HepG2 (cell line): ENCODE measurements around the gene AP5B1. TPM values are rescaled to one million over a fixed set of nuclear protein-coding genes. Genes with fewer than 3 reads are reported as not detected.
A peak's percentile ranks its signal among the peaks of the same experiment; 100 is the strongest.

Experiments
- BCL6 ChIP-seq: IDR thresholded peaks from 2 replicates; pipeline ENCODE4 v1.6.1; 2016; ENCODE audit warnings: missing genetic modification reagents, missing compliant biosample characterization
- JARID2 ChIP-seq: sonication (generic); formaldehyde crosslinking; IDR thresholded peaks from 2 replicates; pipeline ENCODE4 v1.8.1; 2023; ENCODE audit warnings: missing genetic modification reagents, inconsistent platforms; ENCODE audit not compliant: insufficient replicate concordance
- KDM2A ChIP-seq: sonication (generic); formaldehyde crosslinking; IDR thresholded peaks from 2 replicates; pipeline ENCODE4 v1.4.0; 2020; ENCODE audit warnings: low read depth, missing genetic modification reagents, borderline replicate concordance
- MIER3 ChIP-seq: IDR thresholded peaks from 2 replicates; pipeline ENCODE4 v1.6.1; 2016; ENCODE audit warnings: missing compliant biosample characterization, borderline replicate concordance
- NFE2L1 ChIP-seq: sonication (generic); formaldehyde crosslinking; IDR thresholded peaks from 2 replicates; pipeline ENCODE4 v1.4.0; 2020; ENCODE audit warnings: missing genetic modification reagents, mild to moderate bottlenecking, borderline replicate concordance
- PHF21A ChIP-seq: sonication (generic); formaldehyde crosslinking; IDR thresholded peaks from 2 replicates; pipeline ENCODE4 v1.5.0; 2020; ENCODE audit warnings: mild to moderate bottlenecking, missing genetic modification reagents
- SP5 ChIP-seq: IDR thresholded peaks from 2 replicates; pipeline ENCODE4 v1.6.1; 2016; ENCODE audit warnings: low read depth, borderline replicate concordance
- ZFP36L1 ChIP-seq: sonication (generic); formaldehyde crosslinking; IDR thresholded peaks from 2 replicates; pipeline ENCODE4 v1.8.0; 2022; ENCODE audit warnings: mild to moderate bottlenecking, missing genetic modification reagents, moderate library complexity
- ZFP82 ChIP-seq: sonication (generic); formaldehyde crosslinking; IDR thresholded peaks from 2 replicates; pipeline ENCODE4 v1.5.1; 2020; ENCODE audit warnings: mild to moderate bottlenecking, missing genetic modification reagents, borderline replicate concordance
- ZNF12 ChIP-seq: sonication (generic); formaldehyde crosslinking; IDR thresholded peaks from 2 replicates; pipeline ENCODE4 v1.5.0; 2020; ENCODE audit warnings: missing genetic modification reagents
- ZNF232 ChIP-seq: sonication (generic); formaldehyde crosslinking; IDR thresholded peaks from 2 replicates; pipeline ENCODE4 v1.4.0; 2020; ENCODE audit warnings: missing genetic modification reagents, borderline replicate concordance
- ZNF281 ChIP-seq: sonication (generic); formaldehyde crosslinking; IDR thresholded peaks from 2 replicates; pipeline ENCODE4 v1.4.0; 2020; ENCODE audit warnings: missing genetic modification reagents, borderline replicate concordance
- ZNF547 ChIP-seq: sonication (generic); formaldehyde crosslinking; IDR thresholded peaks from 2 replicates; pipeline ENCODE4 v1.5.1; 2020; ENCODE audit warnings: mild to moderate bottlenecking, missing genetic modification reagents
- ZNF772 ChIP-seq: sonication (generic); formaldehyde crosslinking; IDR thresholded peaks from 2 replicates; pipeline ENCODE4 v1.5.0; 2020; ENCODE audit warnings: mild to moderate bottlenecking, missing genetic modification reagents
- ZNF784 ChIP-seq: sonication (generic); formaldehyde crosslinking; IDR thresholded peaks from 2 replicates; pipeline ENCODE4 v1.5.1; 2020; ENCODE audit warnings: missing genetic modification reagents, mild to moderate bottlenecking, borderline replicate concordance
- polyA plus RNA-seq, 8 experiments: library from polyadenylated mRNA; depleted of rRNA in 3 of 8; stranded (reverse) in 7 of 8; unstranded in 1 of 8; fragments of >200 nt; fragmentation: Illumina TruSeq in 4 of 8; extraction: Trizol in 4 of 8; gene quantifications; 2 replicates each; pipeline versions ENCODE4 v1.2.1 to v1.2.3, GENCODE V29; 2011 to 2016; ENCODE audit warnings: low read depth in 4 of 8, missing spikeins in 1 of 8, mixed read lengths in 1 of 8; ENCODE audit not compliant: insufficient read depth in 1 of 8
- total RNA-seq, 5 experiments: library from RNA; depleted of rRNA; stranded (reverse); fragments of >200 nt; fragmentation: Illumina TruSeq; extraction: Trizol; gene quantifications; 2 replicates each; pipeline ENCODE4 v1.2.3, GENCODE V29; 2016; ENCODE audit warnings: low read depth in 1 of 5
- TF ChIP-seq, protein P1 (sequence below): IDR thresholded peaks from 2 replicates; pipeline ENCODE4 v1.6.1; 2016; ENCODE audit warnings: mild to moderate bottlenecking
- TF ChIP-seq, protein P2 (sequence below): sonication (generic); formaldehyde crosslinking; IDR thresholded peaks from 2 replicates; pipeline ENCODE4 v1.8.0; 2022; ENCODE audit warnings: low read depth, missing genetic modification reagents
- TF ChIP-seq, protein P3 (sequence below): sonication (generic); formaldehyde crosslinking; IDR thresholded peaks from 2 replicates; pipeline ENCODE4 v1.4.0; 2020; ENCODE audit warnings: missing genetic modification reagents
- TF ChIP-seq, protein P4 (sequence below): sonication (generic); formaldehyde crosslinking; IDR thresholded peaks from 2 replicates; pipeline ENCODE4 v1.5.0; 2020; ENCODE audit warnings: missing genetic modification reagents

Gene AP5B1
- total and polyA plus RNA-seq, 2 of the 13 experiments (the other 11 are each of a cell fraction or from before 2014, with no cell fraction given), result 1.7 to 4.4 TPM

DNA sequence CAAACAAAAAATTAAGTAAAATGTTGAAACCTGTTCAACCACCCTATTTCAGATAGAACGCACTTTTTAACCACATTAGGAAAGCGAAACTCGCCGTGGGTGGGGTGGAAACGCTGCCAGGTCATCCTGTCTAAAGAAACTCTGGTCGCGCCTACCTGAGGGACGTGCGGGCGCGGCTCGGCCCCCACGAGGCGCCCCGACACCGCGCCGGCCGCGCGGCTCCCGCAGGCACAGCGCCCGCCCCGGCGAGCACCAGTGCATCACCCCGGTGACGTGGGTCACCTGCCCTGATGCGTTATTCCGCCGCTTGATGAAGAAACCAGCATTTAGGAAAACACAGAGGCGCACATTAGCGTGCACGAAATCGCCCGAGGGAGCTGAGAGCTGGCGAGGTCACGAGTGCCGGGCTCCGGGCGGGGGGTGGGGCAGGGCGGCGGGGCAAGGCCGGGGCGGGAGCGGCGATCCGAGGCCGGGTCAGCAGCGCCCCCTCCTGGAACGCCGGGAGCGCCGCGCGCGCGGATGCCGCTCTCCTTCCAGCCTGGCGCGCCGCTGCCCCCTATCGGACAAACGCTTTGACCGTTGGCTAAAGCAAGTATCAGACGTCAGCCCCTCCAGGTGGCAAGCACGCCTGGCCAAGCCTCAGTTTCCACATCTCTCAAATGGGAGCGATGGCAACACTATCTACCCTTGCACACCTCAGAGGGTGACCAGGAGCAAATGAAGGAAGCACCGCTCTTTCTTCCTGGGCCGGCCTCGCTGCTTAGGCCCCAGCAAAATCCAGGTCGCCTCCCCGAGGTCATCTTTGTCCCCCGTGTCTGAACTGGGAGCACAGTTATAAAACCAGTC lies 37.3 kb upstream of the AP5B1 start (continued):
- 0 out of 2 replicates have a peak, but pooled peaks have one; percentile 31 for TF ChIP-seq ZNF232 (CRISPR knock-in tag)
- TF ChIP-seq NFE2L1 (CRISPR knock-in tag), result no peak
- TF ChIP-seq ZNF784 (CRISPR knock-in tag), result peak; percentile 79; the same call in 1 of the 2 replicates
- TF ChIP-seq SP5, result no peak
- no peak for TF ChIP-seq BCL6
- TF ChIP-seq, protein P1, sequence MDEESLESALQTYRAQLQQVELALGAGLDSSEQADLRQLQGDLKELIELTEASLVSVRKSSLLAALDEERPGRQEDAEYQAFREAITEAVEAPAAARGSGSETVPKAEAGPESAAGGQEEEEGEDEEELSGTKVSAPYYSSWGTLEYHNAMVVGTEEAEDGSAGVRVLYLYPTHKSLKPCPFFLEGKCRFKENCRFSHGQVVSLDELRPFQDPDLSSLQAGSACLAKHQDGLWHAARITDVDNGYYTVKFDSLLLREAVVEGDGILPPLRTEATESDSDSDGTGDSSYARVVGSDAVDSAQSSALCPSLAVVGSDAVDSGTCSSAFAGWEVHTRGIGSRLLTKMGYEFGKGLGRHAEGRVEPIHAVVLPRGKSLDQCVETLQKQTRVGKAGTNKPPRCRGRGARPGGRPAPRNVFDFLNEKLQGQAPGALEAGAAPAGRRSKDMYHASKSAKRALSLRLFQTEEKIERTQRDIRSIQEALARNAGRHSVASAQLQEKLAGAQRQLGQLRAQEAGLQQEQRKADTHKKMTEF (CRISPR knock-in tag), result peak; percentile 46; the same call in 1 of the 2 replicates
- TF ChIP-seq MIER3 (CRISPR knock-in tag), result no peak
- peak; percentile 60 for TF ChIP-seq ZNF547
- TF ChIP-seq, protein P2, sequence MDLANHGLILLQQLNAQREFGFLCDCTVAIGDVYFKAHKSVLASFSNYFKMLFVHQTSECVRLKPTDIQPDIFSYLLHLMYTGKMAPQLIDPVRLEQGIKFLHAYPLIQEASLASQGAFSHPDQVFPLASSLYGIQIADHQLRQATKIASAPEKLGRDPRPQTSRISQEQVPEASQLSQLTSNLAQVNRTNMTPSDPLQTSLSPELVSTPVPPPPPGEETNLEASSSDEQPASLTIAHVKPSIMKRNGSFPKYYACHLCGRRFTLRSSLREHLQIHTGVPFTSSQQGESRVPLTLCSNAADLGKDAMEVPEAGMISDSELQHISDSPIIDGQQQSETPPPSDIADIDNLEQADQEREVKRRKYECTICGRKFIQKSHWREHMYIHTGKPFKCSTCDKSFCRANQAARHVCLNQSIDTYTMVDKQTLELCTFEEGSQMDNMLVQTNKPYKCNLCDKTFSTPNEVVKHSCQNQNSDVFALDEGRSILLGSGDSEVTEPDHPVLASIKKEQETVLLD (CRISPR knock-in tag), result no peak
- no peak for TF ChIP-seq ZFP36L1 (CRISPR knock-in tag)
- TF ChIP-seq ZFP82 (CRISPR knock-in tag), result no peak; the same call in 1 of the 2 replicates
- TF ChIP-seq PHF21A (CRISPR knock-in tag), result peak; percentile 32; the same call in 1 of the 2 replicates
- TF ChIP-seq, protein P3, sequence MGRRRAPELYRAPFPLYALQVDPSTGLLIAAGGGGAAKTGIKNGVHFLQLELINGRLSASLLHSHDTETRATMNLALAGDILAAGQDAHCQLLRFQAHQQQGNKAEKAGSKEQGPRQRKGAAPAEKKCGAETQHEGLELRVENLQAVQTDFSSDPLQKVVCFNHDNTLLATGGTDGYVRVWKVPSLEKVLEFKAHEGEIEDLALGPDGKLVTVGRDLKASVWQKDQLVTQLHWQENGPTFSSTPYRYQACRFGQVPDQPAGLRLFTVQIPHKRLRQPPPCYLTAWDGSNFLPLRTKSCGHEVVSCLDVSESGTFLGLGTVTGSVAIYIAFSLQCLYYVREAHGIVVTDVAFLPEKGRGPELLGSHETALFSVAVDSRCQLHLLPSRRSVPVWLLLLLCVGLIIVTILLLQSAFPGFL (CRISPR knock-in tag), result no peak
- TF ChIP-seq ZNF772 (CRISPR knock-in tag), result no peak
- TF ChIP-seq, protein P4, sequence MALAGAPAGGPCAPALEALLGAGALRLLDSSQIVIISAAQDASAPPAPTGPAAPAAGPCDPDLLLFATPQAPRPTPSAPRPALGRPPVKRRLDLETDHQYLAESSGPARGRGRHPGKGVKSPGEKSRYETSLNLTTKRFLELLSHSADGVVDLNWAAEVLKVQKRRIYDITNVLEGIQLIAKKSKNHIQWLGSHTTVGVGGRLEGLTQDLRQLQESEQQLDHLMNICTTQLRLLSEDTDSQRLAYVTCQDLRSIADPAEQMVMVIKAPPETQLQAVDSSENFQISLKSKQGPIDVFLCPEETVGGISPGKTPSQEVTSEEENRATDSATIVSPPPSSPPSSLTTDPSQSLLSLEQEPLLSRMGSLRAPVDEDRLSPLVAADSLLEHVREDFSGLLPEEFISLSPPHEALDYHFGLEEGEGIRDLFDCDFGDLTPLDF (CRISPR knock-in tag), result 0 out of 2 replicates have a peak, but pooled peaks have one; percentile 28
- TF ChIP-seq KDM2A, result peak; percentile 90
- TF ChIP-seq JARID2 (CRISPR knock-in tag), result peak; percentile 63
- peak; percentile 65 for TF ChIP-seq ZNF281 (CRISPR knock-in tag)
- TF ChIP-seq ZNF12 (CRISPR knock-in tag), result 0 out of 2 replicates have a peak, but pooled peaks have one; percentile 69
